Activated T-cell treated with anti-CD3 and anti-CD28 coated beads, Interleukin-2, amount 50 U/mL, for 4 hours (primary cell): ENCODE data around the gene SCAF1. TPM values are rescaled to one million over a fixed set of nuclear protein-coding genes. Genes with fewer than 3 reads are reported as not detected.

Experiments
- ATAC-seq, 2 donors: fragments of 200-7000 bp; cut with Tn5 transposase; one replicate each; pipeline ENCODE4 v1.10.0; 2021
- DNase-seq: peaks from one replicate; pipeline ENCODE4 v3.0.0-alpha.2; 2020
- H3K27me3 Mint-ChIP-seq: one replicate; pipeline ENCODE4 v1.8.0; 2021; ENCODE audit warnings: low read depth, mixed read lengths
- H3K36me3 Mint-ChIP-seq: one replicate; pipeline ENCODE4 v1.8.0; 2022; ENCODE audit warnings: mixed read lengths; ENCODE audit not compliant: insufficient read depth
- H3K4me1 Mint-ChIP-seq: one replicate; pipeline ENCODE4 v1.8.0; 2021; ENCODE audit warnings: low read depth, mixed read lengths
- H3K4me3 Mint-ChIP-seq: one replicate; pipeline ENCODE4 v1.8.0; 2021; ENCODE audit warnings: mild to moderate bottlenecking, moderate library complexity, mixed read lengths
- H3K9me3 Mint-ChIP-seq: one replicate; pipeline ENCODE4 v1.8.0; 2021; ENCODE audit warnings: mixed read lengths
- total RNA-seq, 3 donors: library from RNA; stranded (reverse); gene quantifications; one replicate each; pipeline ENCODE4 v1.2.1, GENCODE V29; 2021

Gene SCAF1
- total RNA-seq, 3 donors from 2014 or later, result 81.7 to 82.9 (median 82.5) TPM

DNA sequence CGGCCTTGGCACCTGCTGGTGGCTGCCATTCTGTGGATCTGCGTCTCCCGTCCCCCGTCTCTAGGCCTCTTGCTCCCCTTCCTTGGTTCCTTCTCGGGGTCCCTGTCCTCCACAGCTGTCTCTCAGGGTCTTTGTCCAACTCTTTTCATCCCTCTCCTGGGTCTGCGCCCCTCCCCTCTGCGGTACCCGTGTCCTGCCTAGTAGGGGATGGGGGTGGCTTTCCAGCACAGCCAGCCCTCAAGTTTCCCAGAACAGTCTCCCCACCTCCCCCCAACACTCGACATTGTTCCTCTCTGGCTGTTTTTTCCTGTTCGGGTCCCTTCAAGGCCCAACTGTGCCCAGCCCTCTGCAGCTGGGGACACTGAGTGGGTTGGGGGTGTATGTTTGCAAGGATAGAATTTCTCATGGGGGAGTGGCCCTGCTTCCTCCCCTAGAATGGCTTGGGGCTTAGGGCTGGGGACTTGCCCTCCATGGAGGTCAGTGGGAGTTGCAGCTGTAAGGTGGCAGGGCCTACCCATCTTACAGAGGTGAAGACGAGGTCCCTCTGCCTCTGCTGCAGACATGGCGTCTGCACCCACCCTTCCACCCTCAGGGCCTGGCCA, 46.6 kb downstream of the SCAF1 start:
- no peaks in the 10 kb centered on the region for H3K9me3 Mint-ChIP-seq
- H3K36me3 Mint-ChIP-seq, result peaks cover 27% of the 10 kb centered on the region
- H3K4me3 Mint-ChIP-seq, result no peak overlapping the region
- peaks cover 16% of the 10 kb centered on the region for H3K27me3 Mint-ChIP-seq
- no peak for ATAC-seq
- no peak for DNase-seq
- peaks cover 17% of the 10 kb centered on the region for H3K4me1 Mint-ChIP-seq

DNA sequence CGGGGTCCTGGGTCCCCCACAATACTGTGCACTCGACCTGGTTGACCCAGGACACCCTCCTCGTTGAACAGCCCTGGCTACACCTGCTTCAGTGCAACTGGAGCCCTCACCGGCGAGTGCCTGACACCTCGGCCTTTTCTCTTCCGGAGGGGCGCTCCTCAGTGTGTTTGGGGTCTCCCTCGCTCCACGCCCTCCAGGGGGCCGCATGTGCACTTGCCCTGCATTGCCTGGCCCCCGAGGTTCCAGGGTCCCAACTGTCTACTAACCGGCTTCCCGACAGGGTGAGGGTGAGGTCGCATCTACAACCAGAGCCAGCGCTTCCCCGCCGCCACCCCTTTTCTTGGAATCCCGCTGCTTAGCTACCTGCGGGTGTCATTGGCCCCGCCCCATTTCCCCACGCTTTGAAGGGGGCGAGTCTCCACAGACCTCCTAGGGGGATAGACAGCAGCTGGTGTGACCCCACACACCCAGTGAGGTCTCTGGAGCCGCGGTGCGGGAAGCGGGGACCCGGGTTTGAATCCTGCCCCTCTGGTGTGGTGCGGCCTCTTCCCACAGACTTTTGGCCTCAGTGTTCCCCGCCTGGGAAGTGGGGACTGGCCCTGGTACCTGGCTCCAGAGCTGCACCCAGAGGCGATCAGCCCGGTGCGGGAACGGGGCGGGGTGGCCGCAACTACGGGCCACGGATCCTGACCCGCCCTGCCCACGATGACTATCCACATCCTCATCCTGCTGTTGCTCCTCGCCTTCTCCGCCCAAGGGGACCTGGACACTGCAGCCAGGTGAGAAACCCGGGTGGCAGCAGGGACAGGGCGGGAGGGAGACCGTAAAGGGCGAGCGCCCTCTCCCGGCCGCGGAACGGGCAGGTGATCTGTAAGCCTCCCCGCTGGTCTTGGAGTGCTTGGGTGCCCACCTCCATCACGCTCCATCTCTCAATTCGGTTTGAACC, 47.4 kb downstream of the SCAF1 start, which contains the start of gene ADM5:
ADM5 (plus strand) TSS at position 462 of the 946 bp plus-strand sequence; CDS start at position 706, 244 bp downstream.
- Mint-ChIP-seq H3K9me3 (no peaks in the 10 kb centered on the region), H3K4me3 (peak within 1 kb of the TSS; percentile 77), H3K4me1 (peaks cover 17% of the 10 kb centered on the region), H3K36me3 (peaks cover 21% of the 10 kb centered on the region), H3K27me3 (peaks cover 16% of the 10 kb centered on the region)
- peak; percentile 30 to 38 for ATAC-seq
- no peak for DNase-seq

DNA sequence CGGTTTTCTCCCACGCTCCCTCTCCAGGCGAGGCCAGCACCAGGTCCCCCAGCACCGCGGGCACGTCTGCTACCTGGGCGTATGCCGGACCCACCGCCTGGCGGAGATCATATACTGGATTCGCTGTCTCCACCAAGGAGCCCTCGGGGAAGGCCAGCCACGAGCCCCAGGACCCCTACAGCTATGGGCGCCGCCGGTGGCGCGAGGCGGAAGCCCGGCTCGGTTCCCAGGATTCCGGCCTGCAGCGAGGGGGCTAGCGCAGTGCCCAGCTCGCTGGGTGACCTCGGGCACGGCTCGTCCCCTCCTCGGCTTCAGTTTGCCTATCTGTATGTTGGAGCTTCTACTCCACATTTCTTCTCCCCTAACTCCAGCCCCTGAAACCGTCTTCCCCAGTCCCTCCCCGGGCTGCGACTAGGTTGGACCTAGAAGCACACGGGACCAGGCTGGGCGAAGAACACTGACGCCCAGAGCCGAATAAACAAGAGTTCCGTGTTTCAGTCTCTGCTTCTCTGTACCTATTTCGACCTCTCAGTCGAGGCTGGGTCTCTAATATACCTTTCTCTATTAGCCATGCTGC, 48.2 kb downstream of the SCAF1 start:
- peaks cover 15% of the 10 kb centered on the region for H3K36me3 Mint-ChIP-seq
- peaks cover 17% of the 10 kb centered on the region for H3K4me1 Mint-ChIP-seq
- H3K27me3 Mint-ChIP-seq, result peaks cover 16% of the 10 kb centered on the region
- peak overlapping the region; percentile 77 for H3K4me3 Mint-ChIP-seq
- H3K9me3 Mint-ChIP-seq, result no peaks in the 10 kb centered on the region
- peak; percentile 10 to 15 for ATAC-seq
- no peak for DNase-seq

DNA sequence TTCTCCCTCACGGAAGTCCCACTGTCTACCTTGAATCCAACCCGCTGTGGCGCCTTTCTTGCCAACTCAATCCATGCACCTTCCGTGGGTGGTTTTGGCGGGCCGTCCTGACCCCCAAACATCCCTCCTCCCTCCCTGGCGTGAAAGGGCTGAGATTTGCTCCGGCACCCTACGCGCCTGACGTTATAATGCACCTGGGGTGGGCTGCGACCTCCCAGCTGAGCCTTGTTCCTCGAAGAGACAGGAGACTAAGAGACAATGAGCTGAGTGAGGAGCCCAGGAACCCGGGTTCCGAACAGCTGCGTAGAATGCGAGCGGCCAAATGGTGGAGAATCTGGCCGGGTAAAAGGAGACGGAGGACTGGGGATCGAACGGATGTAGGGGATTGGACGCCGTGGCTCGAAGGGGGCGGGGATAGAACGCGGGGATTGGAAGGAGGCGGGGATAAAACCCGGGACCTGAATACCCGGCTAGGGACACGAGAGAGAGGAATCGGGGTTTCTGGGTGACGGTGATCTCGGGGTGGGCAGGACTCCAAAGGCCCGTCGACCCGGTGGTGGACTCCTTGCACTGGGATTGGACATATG, 48.7 kb downstream of the SCAF1 start, which contains the start of gene CPT1C:
CPT1C (plus strand) TSS at position 461 of the 587 bp plus-strand sequence. CDS start 1,137 bp downstream, outside the sequence.
- peaks cover 17% of the 10 kb centered on the region for H3K4me1 Mint-ChIP-seq
- ATAC-seq (peak; percentile 63 to 64), DNase-seq (peak; percentile 37)
- peaks cover 9% of the 10 kb centered on the region for H3K36me3 Mint-ChIP-seq
- H3K9me3 Mint-ChIP-seq, result no peaks in the 10 kb centered on the region
- peak within 1 kb of the TSS; percentile 77 for H3K4me3 Mint-ChIP-seq
- H3K27me3 Mint-ChIP-seq, result peaks cover 16% of the 10 kb centered on the region

DNA sequence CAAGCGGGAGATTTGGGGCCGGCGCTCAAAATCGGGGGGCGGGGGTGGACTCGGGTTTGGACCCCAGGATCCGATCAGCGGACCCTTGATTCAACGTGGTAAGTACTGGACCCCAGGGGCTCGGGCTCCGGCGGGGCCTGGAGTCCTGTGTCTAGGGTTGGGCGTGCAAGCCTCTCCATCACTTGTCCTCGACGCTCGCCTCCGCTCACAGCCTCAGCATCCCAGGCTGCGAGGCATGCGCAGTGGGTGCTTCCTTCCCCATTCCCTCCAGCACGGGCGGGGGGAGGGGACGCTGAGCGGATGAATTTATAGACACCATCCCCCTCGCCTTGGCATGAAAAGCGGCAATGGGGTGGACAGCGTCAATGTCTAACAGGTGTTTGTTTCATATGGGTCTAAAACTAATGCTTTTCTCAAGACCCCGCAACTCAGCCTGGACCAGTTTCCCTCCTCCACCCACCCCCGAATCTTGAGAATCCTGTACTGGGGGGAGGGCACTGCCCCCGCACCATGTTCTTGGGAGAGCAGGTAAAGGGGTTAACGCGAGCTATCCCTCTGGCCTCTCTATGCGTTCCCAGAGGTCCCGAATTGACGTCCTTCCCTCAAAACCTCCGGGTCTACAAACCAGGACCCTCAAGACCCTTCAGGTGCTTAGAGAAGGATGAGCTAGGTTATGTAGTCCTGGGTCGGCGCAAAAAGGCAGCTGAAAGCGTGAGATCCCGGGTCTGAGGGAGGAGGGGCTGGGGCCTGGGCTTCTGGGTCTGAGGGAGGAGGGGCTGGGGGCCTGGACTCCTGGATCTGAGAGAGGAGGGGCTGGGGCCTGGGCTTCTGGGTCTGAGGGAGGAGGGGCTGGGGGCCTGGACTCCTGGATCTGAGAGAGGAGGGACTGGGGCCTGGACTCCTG, 49.5 kb downstream of the SCAF1 start:
- peak; percentile 28 to 31 for ATAC-seq
- H3K4me1 Mint-ChIP-seq, result peaks cover 17% of the 10 kb centered on the region
- DNase-seq, result no peak
- peak overlapping the region; percentile 77 for H3K4me3 Mint-ChIP-seq
- H3K27me3 Mint-ChIP-seq, result peaks cover 16% of the 10 kb centered on the region
- no peaks in the 10 kb centered on the region for H3K9me3 Mint-ChIP-seq
- H3K36me3 Mint-ChIP-seq, result peaks cover 8% of the 10 kb centered on the region

DNA sequence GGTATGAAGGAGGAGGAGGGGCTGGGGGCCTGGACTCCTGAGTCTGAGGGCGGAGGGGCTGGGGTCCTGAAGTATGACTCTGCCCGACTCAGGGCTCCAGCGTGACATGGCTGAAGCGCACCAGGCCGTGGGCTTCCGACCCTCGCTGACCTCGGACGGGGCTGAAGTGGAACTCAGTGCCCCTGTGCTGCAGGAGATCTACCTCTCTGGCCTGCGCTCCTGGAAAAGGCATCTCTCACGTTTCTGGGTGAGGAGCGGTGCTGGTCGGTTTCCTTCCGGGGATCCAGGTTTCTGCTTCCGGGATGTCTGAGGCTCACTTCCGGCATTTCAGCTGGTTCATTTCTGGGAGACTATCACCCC, 50.1 kb downstream of the SCAF1 start:
- Mint-ChIP-seq H3K27me3 (peaks cover 16% of the 10 kb centered on the region), H3K4me3 (no peak overlapping the region), H3K4me1 (peaks cover 17% of the 10 kb centered on the region), H3K36me3 (peaks cover 4% of the 10 kb centered on the region), H3K9me3 (no peaks in the 10 kb centered on the region)
- ATAC-seq, result no peak
- DNase-seq, result no peak

DNA sequence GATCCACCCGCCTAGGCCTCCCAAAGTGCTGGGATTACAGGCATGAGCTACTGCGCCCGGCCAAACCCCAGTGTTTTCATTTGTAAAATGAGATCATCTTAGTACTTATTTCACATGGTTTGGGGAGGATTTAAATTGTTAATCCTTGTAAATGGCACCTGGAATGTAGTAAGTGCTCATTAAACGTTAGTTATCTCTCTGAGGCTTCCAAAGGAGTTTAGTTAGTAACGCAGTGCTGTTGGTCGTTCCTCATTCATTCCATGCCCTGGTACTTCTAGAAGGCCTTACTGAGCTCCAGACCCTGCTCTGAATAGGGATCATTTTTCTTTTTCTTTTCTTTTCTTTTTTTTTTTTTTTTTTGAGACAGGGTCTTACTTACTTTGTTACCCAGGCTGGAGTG, 54.1 kb downstream of the SCAF1 start:
- DNase-seq (no peak), ATAC-seq (no peak)
- Mint-ChIP-seq H3K4me1 (peaks cover 4% of the 10 kb centered on the region), H3K9me3 (no peaks in the 10 kb centered on the region), H3K36me3 (no peaks in the 10 kb centered on the region), H3K4me3 (no peak overlapping the region), H3K27me3 (peaks cover 7% of the 10 kb centered on the region)

DNA sequence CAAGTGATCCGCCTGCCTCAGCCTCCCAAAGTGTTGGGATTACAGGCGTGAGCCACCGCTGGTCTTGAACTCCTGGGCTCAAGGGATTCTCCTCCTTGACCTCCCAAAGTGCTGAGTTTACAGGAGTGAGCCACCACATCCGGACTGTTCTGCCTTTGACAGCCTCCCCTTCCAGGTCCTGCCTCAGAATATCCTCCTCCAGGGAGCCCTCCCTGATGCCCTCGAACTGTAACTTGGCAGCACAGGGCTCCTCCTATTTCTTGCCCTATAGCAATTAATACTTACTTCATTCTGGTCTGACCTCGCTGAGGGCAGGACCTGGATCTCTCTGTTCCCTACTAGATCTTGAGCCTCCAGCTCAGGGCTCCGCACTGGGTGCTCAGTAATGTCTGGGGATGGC, 54.9 kb downstream of the SCAF1 start:
- Mint-ChIP-seq H3K4me1 (no peaks in the 10 kb centered on the region), H3K9me3 (no peaks in the 10 kb centered on the region)

DNA sequence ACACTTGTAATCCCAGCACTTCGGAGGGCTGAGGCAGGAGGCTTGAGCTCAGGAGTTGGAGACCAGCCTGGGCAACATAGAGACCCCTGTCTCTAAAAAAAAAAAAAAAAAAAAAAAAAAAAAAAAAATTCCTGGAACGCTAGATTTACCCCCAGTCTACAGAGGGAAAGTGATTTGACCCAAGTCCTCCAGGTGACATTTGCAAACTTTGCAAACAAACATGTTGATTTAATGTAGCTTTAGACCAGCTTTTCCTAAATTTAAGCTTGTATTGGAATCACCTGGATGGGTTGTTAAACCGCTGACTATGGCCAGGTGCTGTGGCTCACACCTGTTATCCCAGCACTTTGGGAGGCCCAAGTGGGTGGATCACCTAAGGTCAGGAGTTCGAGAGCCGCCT, 57.4 kb downstream of the SCAF1 start:
- H3K4me3 Mint-ChIP-seq, result no peak overlapping the region
- H3K27me3 Mint-ChIP-seq, result no peaks in the 10 kb centered on the region
- ATAC-seq (no peak), DNase-seq (no peak)
- no peaks in the 10 kb centered on the region for H3K4me1 Mint-ChIP-seq
- no peaks in the 10 kb centered on the region for H3K9me3 Mint-ChIP-seq
- H3K36me3 Mint-ChIP-seq, result no peaks in the 10 kb centered on the region

More for the DNA sequence above, 54.9 kb downstream of the SCAF1 start:
- no peak for DNase-seq
- no peak for ATAC-seq
- Mint-ChIP-seq H3K27me3 (peaks cover 2% of the 10 kb centered on the region), H3K36me3 (no peaks in the 10 kb centered on the region), H3K4me3 (no peak overlapping the region)

DNA sequence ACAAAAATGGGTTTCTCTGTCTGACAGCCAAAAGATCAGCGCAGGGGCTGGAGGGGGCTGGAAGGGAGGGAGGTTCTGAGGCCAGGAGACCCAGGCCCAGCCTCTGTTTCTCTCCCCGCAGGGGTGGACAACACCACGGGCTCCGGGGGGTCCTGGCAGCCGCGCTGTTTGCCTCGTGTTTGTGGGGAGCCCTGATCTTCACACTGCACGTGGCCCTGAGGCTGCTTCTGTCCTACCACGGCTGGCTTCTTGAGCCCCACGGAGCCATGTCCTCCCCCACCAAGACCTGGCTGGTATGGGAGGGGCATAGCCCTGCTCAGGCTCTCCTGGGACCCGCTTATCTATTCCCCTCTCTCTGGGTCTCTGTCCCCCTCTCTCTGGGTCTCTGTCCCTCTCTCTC, 58.6 kb downstream of the SCAF1 start:
- Mint-ChIP-seq H3K36me3 (no peaks in the 10 kb centered on the region), H3K4me3 (no peak overlapping the region), H3K27me3 (no peaks in the 10 kb centered on the region), H3K9me3 (no peaks in the 10 kb centered on the region), H3K4me1 (no peaks in the 10 kb centered on the region)
- DNase-seq (no peak), ATAC-seq (no peak)

DNA sequence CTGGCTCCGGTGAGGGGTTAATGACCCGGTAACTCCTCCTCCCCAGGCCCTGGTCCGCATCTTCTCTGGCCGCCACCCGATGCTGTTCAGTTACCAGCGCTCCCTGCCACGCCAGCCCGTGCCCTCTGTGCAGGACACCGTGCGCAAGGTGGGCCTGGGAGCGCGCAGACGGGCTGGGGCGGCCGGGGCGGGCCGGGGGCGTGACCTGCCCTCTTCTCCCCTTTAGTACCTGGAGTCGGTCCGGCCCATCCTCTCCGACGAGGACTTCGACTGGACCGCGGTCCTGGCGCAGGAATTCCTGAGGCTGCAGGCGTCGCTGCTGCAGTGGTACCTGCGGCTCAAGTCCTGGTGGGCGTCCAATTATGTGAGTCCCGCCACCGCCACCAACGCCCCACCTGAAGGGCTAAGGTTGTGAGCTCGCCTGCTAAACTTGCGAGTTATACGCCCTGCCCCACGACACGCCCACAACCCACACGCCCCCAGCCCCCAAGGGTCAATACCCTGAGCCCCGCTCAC, 59.3 kb downstream of the SCAF1 start:
- H3K4me3 Mint-ChIP-seq, result no peak overlapping the region
- no peaks in the 10 kb centered on the region for H3K27me3 Mint-ChIP-seq

DNA sequence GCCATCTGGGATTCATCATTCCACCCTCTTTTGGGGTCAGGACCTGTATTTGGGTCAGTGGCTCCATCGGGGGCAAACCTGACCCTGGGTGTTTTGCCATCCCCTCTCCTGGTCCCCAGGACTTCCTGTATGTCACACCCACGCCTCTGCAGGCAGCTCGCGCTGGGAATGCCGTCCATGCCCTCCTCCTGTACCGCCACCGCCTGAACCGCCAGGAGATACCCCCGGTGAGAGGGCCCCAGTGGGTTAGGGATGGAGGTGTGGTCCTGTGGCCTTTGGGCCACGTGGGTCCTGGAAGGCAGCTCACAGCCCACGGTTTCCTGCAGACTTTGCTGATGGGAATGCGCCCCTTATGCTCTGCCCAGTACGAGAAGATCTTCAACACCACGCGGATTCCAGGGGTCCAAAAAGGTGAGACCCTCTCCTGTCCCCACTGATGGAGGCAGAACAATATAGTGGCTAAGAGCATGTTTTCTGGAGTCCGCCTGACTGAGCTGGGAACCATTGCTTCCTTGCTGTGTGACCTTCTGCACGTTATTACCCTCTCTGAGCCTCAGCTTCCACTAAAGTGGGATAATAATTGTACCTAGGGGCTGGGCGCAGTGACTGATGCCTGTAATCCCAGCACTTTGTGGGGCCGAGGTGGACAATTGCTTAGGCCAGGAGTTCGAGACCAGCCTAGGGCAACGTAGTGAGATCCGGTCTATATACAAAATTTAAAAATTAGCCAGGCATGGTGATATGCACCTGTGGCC, 63.1 kb downstream of the SCAF1 start:
- DNase-seq (no peak), ATAC-seq (no peak)
- H3K4me3 Mint-ChIP-seq, result no peak overlapping the region
- H3K4me1 Mint-ChIP-seq, result no peaks in the 10 kb centered on the region
- H3K27me3 Mint-ChIP-seq, result peaks cover 7% of the 10 kb centered on the region
- H3K9me3 Mint-ChIP-seq, result no peaks in the 10 kb centered on the region
- H3K36me3 Mint-ChIP-seq, result no peaks in the 10 kb centered on the region

More for the DNA sequence above, 59.3 kb downstream of the SCAF1 start:
- H3K36me3 Mint-ChIP-seq, result no peaks in the 10 kb centered on the region
- DNase-seq (no peak), ATAC-seq (peak in 1 of 2 donors; percentile 25)
- H3K9me3 Mint-ChIP-seq, result no peaks in the 10 kb centered on the region
- H3K4me1 Mint-ChIP-seq, result no peaks in the 10 kb centered on the region

DNA sequence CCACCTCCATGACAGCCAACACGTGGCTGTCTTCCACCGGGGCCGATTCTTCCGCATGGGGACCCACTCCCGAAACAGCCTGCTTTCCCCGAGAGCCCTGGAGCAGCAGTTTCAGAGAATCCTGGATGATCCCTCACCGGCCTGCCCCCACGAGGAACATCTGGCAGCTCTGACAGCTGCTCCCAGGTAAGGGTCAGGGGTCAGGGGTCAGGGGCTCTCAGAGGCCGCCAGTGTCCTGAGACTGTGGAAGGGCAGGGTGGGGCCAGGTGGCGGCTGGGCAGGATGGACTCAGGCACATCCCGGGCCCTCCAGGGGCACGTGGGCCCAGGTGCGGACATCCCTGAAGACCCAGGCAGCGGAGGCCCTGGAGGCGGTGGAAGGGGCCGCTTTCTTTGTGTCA, 63.9 kb downstream of the SCAF1 start:
- ATAC-seq, result no peak
- no peaks in the 10 kb centered on the region for H3K36me3 Mint-ChIP-seq

More for the DNA sequence above, 63.9 kb downstream of the SCAF1 start:
- Mint-ChIP-seq H3K4me3 (no peak overlapping the region), H3K27me3 (peaks cover 8% of the 10 kb centered on the region), H3K4me1 (no peaks in the 10 kb centered on the region), H3K9me3 (no peaks in the 10 kb centered on the region)
- no peak for DNase-seq
